Fibroblast of lung (primary cell): ENCODE measurements around the gene MROH2A. TPM values are rescaled to one million over a fixed set of nuclear protein-coding genes. Genes with fewer than 3 reads are reported as not detected.

Experiments used
- DNase-seq, 2 donors: peaks; one replicate each; pipeline versions ENCODE4 v3.0.0 to v3.0.0-alpha.2; 2010; ENCODE audit warnings: low read depth in 2 of 2
- H2AFZ ChIP-seq: 2 replicates; pipeline ENCODE4 v1.5.1; 2012; ENCODE audit warnings: low read length, control low read depth, inconsistent platforms
- H3K27ac ChIP-seq: 2 replicates; pipeline ENCODE4 v1.5.1; 2011; ENCODE audit warnings: low read length, control low read depth; ENCODE audit not compliant: insufficient read depth
- H3K27me3 ChIP-seq: 2 replicates; pipeline ENCODE4 v1.5.1; 2011; ENCODE audit warnings: mild to moderate bottlenecking, low read length; ENCODE audit not compliant: control insufficient read depth, insufficient read depth
- H3K36me3 ChIP-seq: 2 replicates; pipeline ENCODE4 v1.5.1; 2011; ENCODE audit warnings: low read length; ENCODE audit not compliant: control insufficient read depth, insufficient read depth
- H3K4me1 ChIP-seq: 2 replicates; pipeline ENCODE4 v1.5.1; 2011; ENCODE audit warnings: low read length; ENCODE audit not compliant: control insufficient read depth, insufficient read depth; ENCODE audit errors: extremely low read depth
- H3K4me2 ChIP-seq: 2 replicates; pipeline ENCODE4 v1.5.1; 2011; ENCODE audit warnings: low read length, control low read depth; ENCODE audit not compliant: insufficient read depth; ENCODE audit errors: extremely low read depth
- H3K4me3 ChIP-seq, 4 experiments: fragments of 200-600 bp in 1 of 4; sonication (generic) in 1 of 4; replicated peaks in 1 of 4; 2 replicates each; pipeline ENCODE4 v1.5.1; 2011 to 2016; ENCODE audit warnings: low read length in 4 of 4, low read depth in 3 of 4, mild to moderate bottlenecking in 3 of 4, control low read depth in 2 of 4, inconsistent platforms in 1 of 4, mixed read lengths in 1 of 4; ENCODE audit not compliant: insufficient read depth in 1 of 4; ENCODE audit errors: control extremely low read depth in 1 of 4
- H3K79me2 ChIP-seq: 2 replicates; pipeline ENCODE4 v1.5.1; 2012; ENCODE audit warnings: mild to moderate bottlenecking, low read length, inconsistent platforms; ENCODE audit not compliant: control insufficient read depth, insufficient read depth
- H3K9ac ChIP-seq: 2 replicates; pipeline ENCODE4 v1.5.1; 2011; ENCODE audit warnings: mild to moderate bottlenecking, low read length, control low read depth; ENCODE audit not compliant: insufficient read depth
- H3K9me3 ChIP-seq: 2 replicates; pipeline ENCODE4 v1.5.1; 2012; ENCODE audit warnings: low read depth, low read length; ENCODE audit not compliant: control insufficient read depth, insufficient read depth
- H4K20me1 ChIP-seq: 2 replicates; pipeline ENCODE4 v1.5.1; 2011; ENCODE audit warnings: low read length; ENCODE audit not compliant: control insufficient read depth, insufficient read depth; ENCODE audit errors: extremely low read depth
- CTCF ChIP-seq, 2 donors: IDR thresholded peaks in 1 of 2; conservative IDR thresholded peaks in 1 of 2; 1 replicate in 1 of 2; 2 replicates in 1 of 2; pipeline ENCODE4 v1.5.1; 2011 to 2012; ENCODE audit warnings: low read length in 2 of 2, control low read depth in 1 of 2, inconsistent platforms in 1 of 2, low read depth in 1 of 2, mild to moderate bottlenecking in 1 of 2
- EZH2 ChIP-seq: IDR thresholded peaks from 2 replicates; pipeline ENCODE4 v1.5.1; 2012; ENCODE audit warnings: low read length, control low read depth, mild to moderate bottlenecking; ENCODE audit errors: missing control alignments
- polyA plus RNA-seq, 2 donors: library from polyadenylated mRNA; depleted of rRNA in 1 of 2; stranded (reverse) in 1 of 2; unstranded in 1 of 2; fragments of >200 nt; gene quantifications; 2 replicates each; pipeline ENCODE4 v1.2.1, GENCODE V29; 2011 to 2012; ENCODE audit warnings: missing spikeins in 1 of 2
- total RNA-seq: library from RNA; depleted of rRNA; stranded (reverse); fragments of >200 nt; gene quantifications from 2 replicates; pipeline ENCODE4 v1.2.1, GENCODE V29; 2014

The MROH2A gene
- total and polyA plus RNA-seq, 2 donors (not counting 1 experiment from before 2014, with no cell fraction given), result not detected

- no peak overlapping the region for H2AFZ ChIP-seq
- H3K9me3 ChIP-seq, result no peaks in the 10 kb centered on the region
- H3K27ac ChIP-seq, result no peak overlapping the region
- TF ChIP-seq EZH2, result no peak
- no peak for TF ChIP-seq CTCF (conservative IDR thresholded peaks at IDR 0.05 in 1 of 2, IDR thresholded peaks at IDR 0.05 in 1 of 2; ENCODE audit: low read depth in 1 of 2, low read length in 2 of 2)
- H3K79me2 ChIP-seq, result peaks cover 72% of the 10 kb centered on the region
- no peaks in the 10 kb centered on the region for H3K27me3 ChIP-seq
- no peak overlapping the region for H3K9ac ChIP-seq
- no peak overlapping the region for H3K4me2 ChIP-seq
- no peak overlapping the region for H3K4me3 ChIP-seq
- DNase-seq, result no peak
- H4K20me1 ChIP-seq, result no peaks in the 10 kb centered on the region
- no peaks in the 10 kb centered on the region for H3K4me1 ChIP-seq
- peaks cover 19% of the 10 kb centered on the region for H3K36me3 ChIP-seq
Observed at GRCh38 chr2:233841183-233841582, 63.1 kb downstream of the MROH2A start.

- H3K9me3 ChIP-seq, result no peaks in the 10 kb centered on the region
- H3K4me3 ChIP-seq, result no peak overlapping the region
- H3K9ac ChIP-seq, result no peak overlapping the region
- no peaks in the 10 kb centered on the region for H3K4me1 ChIP-seq
- H3K36me3 ChIP-seq, result peaks cover 27% of the 10 kb centered on the region
- no peaks in the 10 kb centered on the region for H3K27me3 ChIP-seq
- DNase-seq, result no peak
- H3K79me2 ChIP-seq, result peaks cover 74% of the 10 kb centered on the region
- no peak for TF ChIP-seq EZH2
- TF ChIP-seq CTCF (conservative IDR thresholded peaks at IDR 0.05 in 1 of 2, IDR thresholded peaks at IDR 0.05 in 1 of 2; ENCODE audit: low read depth in 1 of 2, low read length in 2 of 2), result no peak
- H4K20me1 ChIP-seq, result no peaks in the 10 kb centered on the region
- no peak overlapping the region for H2AFZ ChIP-seq
- H3K4me2 ChIP-seq, result no peak overlapping the region
- H3K27ac ChIP-seq, result no peak overlapping the region
Observed at GRCh38 chr2:233844064-233844807, 66.1 kb downstream of the MROH2A start.

- no peak overlapping the region for H3K4me2 ChIP-seq
- DNase-seq, result no peak
- H3K9me3 ChIP-seq, result no peaks in the 10 kb centered on the region
- no peak overlapping the region for H2AFZ ChIP-seq
- H3K4me3 ChIP-seq, result no peak overlapping the region
- peaks cover 24% of the 10 kb centered on the region for H3K36me3 ChIP-seq
- no peaks in the 10 kb centered on the region for H3K4me1 ChIP-seq
- no peaks in the 10 kb centered on the region for H4K20me1 ChIP-seq
- H3K9ac ChIP-seq, result no peak overlapping the region
- H3K79me2 ChIP-seq, result peaks cover 72% of the 10 kb centered on the region
- TF ChIP-seq EZH2 (no peak), CTCF (conservative IDR thresholded peaks at IDR 0.05 in 1 of 2, IDR thresholded peaks at IDR 0.05 in 1 of 2; ENCODE audit: low read depth in 1 of 2, low read length in 2 of 2) (no peak)
- H3K27me3 ChIP-seq, result no peaks in the 10 kb centered on the region
- no peak overlapping the region for H3K27ac ChIP-seq
Observed at GRCh38 chr2:233844836-233845235, 66.7 kb downstream of the MROH2A start.
